IPS-20b (cell line): ENCODE results near the gene DIAPH1.

Experiments
- H3K27ac ChIP-seq: one replicate; pipeline ENCODE4 v1.5.1; 2013; ENCODE audit warnings: low read length
- H3K27me3 ChIP-seq: 2 replicates; pipeline ENCODE4 v1.6.1; 2013; ENCODE audit warnings: mild to moderate bottlenecking, low read length, inconsistent platforms; ENCODE audit not compliant: insufficient read depth
- H3K36me3 ChIP-seq: 2 replicates; pipeline ENCODE4 v1.6.1; 2013; ENCODE audit warnings: low read depth, mild to moderate bottlenecking, inconsistent platforms, low read length, moderate library complexity; ENCODE audit not compliant: insufficient read depth
- H3K4me1 ChIP-seq: 2 replicates; pipeline ENCODE4 v1.6.1; 2013; ENCODE audit warnings: mild to moderate bottlenecking, control low read depth, inconsistent platforms, low read length, moderate library complexity; ENCODE audit not compliant: insufficient read depth
- H3K4me3 ChIP-seq: 2 replicates; pipeline ENCODE4 v1.5.1; 2013; ENCODE audit warnings: mild to moderate bottlenecking, low read length, inconsistent platforms
- H3K9ac ChIP-seq: 2 replicates; pipeline ENCODE4 v1.6.1; 2013; ENCODE audit warnings: low read depth, mild to moderate bottlenecking, inconsistent platforms, low read length, moderate library complexity
- H3K9me3 ChIP-seq: 2 replicates; pipeline ENCODE4 v1.6.1; 2013; ENCODE audit warnings: mild to moderate bottlenecking, low read depth, low read length, inconsistent platforms; ENCODE audit not compliant: insufficient read depth

Gene DIAPH1

DNA sequence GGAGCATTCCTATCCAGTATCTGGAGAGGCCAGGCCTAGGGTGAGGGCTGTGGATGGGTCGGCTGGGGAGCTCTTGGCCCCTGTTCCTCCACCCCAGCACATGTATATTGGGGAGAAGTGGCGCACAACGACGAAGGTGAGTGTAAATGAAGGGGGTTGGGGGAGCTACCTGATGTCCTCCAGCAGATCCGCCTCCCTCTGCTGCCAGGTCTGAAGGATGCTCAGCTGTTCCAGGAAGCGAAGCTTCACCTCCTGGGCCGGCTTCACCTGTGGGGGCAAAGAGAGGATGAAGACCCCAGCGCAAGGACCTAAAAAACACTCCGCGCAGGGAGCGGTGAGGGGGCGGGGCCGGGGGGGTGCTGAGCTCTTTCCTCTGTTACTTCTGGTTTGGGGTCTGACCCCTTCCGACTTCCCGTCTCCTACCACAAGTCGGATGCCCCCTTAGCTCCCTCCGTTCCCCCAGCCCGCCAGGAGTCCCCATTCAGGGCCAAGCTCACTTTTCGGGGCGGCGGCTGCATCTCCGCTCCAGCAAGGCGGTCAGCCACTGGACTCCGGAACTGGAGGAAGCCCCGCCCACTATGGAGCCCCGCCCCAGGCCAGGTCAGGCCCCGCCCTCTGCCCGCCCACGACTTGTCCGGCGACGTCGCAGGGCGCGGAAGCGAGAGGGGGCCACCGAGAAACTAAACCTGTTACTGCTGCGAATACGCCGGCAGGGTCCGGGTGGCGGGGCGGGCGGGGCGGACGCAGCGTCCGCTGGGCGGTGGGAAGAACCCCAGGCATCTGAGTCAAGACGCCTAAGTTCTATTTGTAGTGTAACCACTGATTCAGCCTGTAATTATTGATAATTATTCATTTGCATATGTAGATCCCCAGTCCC, 32.3 kb upstream of the DIAPH1 start, which contains the start of gene FCHSD1:
Gene FCHSD1, minus strand, starts transcription at position 568 of the 877 bp plus-strand sequence. Its CDS starts 50 bp downstream, at position 518.
- H3K27ac ChIP-seq: no peak within 1 kb of the TSS
- peaks cover 9% of the 10 kb centered on the region; the same call in 1 of the 2 replicates for H3K4me1 ChIP-seq
- H3K36me3 ChIP-seq: peaks cover 39% of the 10 kb centered on the region
- no peaks in the 10 kb centered on the region for H3K9me3 ChIP-seq
- H3K9ac ChIP-seq: peak within 1 kb of the TSS; percentile 76; the same call in 1 of the 2 replicates
- no peaks in the 10 kb centered on the region for H3K27me3 ChIP-seq
- peak within 1 kb of the TSS; percentile 84 for H3K4me3 ChIP-seq

DNA sequence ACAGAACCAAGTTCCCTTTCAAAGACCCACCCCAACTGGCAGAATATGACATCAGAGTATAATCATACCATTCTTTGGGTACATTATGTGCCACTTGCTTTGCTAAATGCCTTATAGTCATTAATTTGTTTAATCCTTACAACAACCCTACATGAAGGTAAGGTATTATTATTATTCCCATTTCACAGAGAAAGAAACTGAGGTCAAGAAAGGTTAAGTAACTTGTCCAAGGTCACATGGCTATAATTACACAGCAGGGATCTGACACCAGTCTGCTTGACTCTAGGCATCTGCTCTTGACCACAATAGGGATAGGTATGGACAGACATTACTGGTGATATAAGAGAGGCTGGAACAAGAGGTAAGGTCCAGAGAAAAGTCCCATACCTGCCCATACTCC, 31.2 kb upstream of the DIAPH1 start:
- Histone ChIP-seq H3K27me3 (no peaks in the 10 kb centered on the region), H3K4me1 (peaks cover 9% of the 10 kb centered on the region; the same call in 1 of the 2 replicates), H3K4me3 (peak overlapping the region; percentile 84; the same call in 1 of the 2 replicates), H3K27ac (no peak overlapping the region), H3K9ac (no peak overlapping the region), H3K9me3 (no peaks in the 10 kb centered on the region), H3K36me3 (peaks cover 31% of the 10 kb centered on the region)

DNA sequence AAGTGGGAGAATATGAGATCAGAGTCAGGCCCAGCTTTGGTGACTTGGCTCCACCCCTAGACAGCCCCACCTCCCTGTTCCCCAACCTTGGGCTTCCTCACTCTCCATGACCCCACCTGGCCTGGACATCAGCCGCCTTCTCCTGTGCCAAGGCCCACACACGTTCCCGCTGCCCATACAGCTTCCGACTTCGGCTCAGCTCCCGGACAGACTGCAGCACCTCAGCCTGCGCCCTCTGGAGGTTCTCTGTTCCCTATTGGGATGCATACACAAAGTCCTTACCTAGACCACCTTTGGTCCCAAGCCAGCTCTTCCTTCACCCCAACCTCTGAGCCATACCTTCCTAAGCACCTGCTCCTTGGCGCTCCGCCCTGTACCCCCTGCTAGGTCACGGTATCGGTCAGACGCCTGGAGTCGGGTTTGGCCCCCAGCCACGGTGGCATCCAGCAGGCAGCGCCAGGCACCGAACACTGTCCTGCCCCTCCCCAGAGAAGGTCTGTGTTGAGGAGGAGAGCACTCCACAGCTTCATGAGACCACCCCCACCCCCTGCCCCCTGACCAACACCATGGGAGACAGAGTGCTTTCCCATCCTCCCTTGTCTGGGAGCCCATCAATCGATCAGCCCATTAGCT, 30.4 kb upstream of the DIAPH1 start:
- no peak overlapping the region for H3K27ac ChIP-seq
- peaks cover 26% of the 10 kb centered on the region for H3K36me3 ChIP-seq
- peaks cover 9% of the 10 kb centered on the region; the same call in 1 of the 2 replicates for H3K4me1 ChIP-seq
- H3K4me3 ChIP-seq: no peak overlapping the region
- no peaks in the 10 kb centered on the region for H3K27me3 ChIP-seq
- H3K9ac ChIP-seq: no peak overlapping the region
- no peaks in the 10 kb centered on the region for H3K9me3 ChIP-seq

DNA sequence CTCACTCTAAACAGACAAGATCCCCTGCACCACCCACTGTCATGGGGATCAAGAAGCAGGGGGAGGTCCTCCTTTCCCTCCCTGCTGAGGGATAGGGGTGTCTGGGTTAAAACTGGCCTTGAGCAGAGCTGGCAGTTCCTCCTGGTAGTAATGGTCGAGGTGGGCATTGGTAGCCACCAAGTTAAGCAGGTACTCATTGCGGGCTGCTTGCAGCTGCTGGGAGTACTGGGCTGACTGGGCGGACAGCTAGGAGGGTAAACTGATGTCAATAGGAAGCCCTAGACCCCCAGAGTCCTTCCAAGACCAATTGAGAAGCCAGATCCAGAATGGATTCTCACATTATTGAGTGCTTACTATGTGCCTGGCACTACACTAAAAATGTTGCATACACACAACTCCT, 29.1 kb upstream of the DIAPH1 start:
- Histone ChIP-seq H3K36me3 (peaks cover 23% of the 10 kb centered on the region), H3K9me3 (no peaks in the 10 kb centered on the region), H3K4me3 (no peak overlapping the region), H3K4me1 (peaks cover 9% of the 10 kb centered on the region; the same call in 1 of the 2 replicates), H3K27me3 (no peaks in the 10 kb centered on the region), H3K9ac (no peak overlapping the region), H3K27ac (no peak overlapping the region)

DNA sequence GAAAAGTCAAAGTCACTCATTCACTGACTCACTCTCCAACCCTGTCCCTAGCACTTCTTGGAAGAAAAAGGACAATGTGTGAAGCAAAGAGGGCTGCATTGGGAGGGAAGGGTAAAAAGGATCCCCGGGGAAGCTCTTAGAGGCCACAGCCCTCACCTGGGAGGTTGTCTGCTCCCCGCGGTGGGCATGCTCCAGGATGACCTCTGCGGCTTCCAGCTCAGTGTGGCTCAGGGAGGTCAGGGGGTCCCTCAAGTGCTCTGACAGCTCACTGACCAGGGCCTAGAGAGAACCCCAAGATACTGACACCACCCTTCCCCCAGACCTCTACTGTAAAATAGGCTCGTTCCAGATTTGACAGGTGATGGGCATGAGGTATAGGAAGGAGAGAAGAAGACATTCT, 28.4 kb upstream of the DIAPH1 start:
- H3K9me3 ChIP-seq: no peaks in the 10 kb centered on the region
- peaks cover 9% of the 10 kb centered on the region; the same call in 1 of the 2 replicates for H3K4me1 ChIP-seq
- H3K9ac ChIP-seq: no peak overlapping the region
- no peak overlapping the region for H3K4me3 ChIP-seq
- H3K27me3 ChIP-seq: no peaks in the 10 kb centered on the region
- no peak overlapping the region for H3K27ac ChIP-seq
- H3K36me3 ChIP-seq: peaks cover 27% of the 10 kb centered on the region

DNA sequence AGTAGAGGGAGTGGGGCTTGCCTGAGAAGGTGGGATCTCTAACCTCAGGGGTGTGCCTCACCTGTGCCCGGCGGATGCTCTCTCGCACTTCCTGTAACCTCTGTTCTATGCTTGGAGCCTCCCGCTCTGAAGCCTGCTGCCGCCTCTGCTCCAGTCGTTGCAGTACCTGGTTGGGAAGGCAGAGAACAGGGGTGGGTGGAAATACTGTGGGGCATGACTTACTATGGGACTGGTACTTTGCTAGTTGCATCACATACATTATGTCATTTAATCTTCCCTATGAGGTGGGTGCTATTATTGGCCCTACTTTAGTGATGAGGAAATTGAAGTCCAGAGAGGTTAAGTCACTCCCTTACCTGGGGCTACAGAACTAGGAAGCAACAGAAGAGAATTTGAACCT, 27.2 kb upstream of the DIAPH1 start:
- Histone ChIP-seq H3K9ac (no peak overlapping the region), H3K4me1 (0 out of 2 replicates have a peak, but pooled peaks cover 3% of the 10 kb centered on the region), H3K27ac (no peak overlapping the region), H3K27me3 (no peaks in the 10 kb centered on the region), H3K9me3 (no peaks in the 10 kb centered on the region), H3K4me3 (no peak overlapping the region), H3K36me3 (peaks cover 38% of the 10 kb centered on the region)

DNA sequence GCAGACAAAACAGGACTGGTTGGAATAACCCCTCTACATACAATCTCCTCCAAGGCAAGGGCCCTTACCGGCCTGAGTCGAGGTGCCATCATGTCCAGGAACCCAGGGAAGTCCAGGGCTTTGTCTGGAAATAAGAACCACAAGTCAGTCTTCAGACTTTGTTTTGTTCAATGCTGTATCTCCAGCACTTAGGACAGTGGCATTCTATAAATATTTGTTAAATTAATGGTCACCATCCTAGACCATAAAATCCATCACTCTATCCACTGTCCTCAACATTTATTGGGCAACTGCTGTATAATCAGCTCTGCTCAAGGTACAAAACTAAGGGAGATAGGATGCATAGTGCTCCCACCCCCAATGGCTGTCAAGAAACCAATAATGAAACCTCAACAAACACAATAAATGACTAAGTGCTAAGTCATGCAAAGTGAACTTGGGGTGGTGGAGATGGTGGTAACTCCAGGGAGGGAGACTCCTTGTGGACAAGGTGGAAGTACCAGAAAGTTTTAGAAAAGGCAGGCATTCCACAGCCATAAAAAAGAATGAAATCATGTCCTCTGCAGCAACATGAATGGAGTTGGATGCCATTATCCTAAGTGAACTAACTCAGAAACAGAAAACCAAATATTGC, 23.0 kb upstream of the DIAPH1 start:
- no peak overlapping the region for H3K27ac ChIP-seq
- H3K9ac ChIP-seq: no peak overlapping the region
- H3K36me3 ChIP-seq: peaks cover 38% of the 10 kb centered on the region
- H3K4me3 ChIP-seq: no peak overlapping the region
- H3K4me1 ChIP-seq: peaks cover 4% of the 10 kb centered on the region; the same call in 1 of the 2 replicates
- H3K9me3 ChIP-seq: no peaks in the 10 kb centered on the region
- peaks cover 6% of the 10 kb centered on the region for H3K27me3 ChIP-seq

DNA sequence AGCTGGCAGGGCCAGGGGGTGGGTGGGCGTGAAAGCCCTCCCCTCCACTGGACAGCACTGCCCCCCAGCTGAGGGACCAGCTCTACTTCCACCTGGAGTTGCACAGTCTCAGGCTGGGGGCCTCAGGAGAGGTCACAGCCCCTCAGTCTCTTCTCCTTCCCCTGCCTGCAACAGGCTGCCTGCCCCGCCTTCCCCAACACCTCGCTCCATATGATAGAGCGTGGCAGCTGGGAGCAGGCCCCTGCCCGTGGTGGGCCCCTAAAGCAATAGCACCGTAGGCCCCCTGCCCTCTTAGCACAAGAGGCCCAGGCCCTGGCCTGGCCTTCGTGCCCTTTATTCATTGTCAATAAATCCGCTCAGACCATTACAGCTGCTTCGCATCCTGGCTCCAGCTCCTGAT, 21.9 kb upstream of the DIAPH1 start:
- no peak overlapping the region for H3K9ac ChIP-seq
- peaks cover 36% of the 10 kb centered on the region for H3K36me3 ChIP-seq
- peaks cover 4% of the 10 kb centered on the region; the same call in 1 of the 2 replicates for H3K4me1 ChIP-seq
- H3K4me3 ChIP-seq: no peak overlapping the region
- peaks cover 6% of the 10 kb centered on the region for H3K27me3 ChIP-seq
- no peak overlapping the region for H3K27ac ChIP-seq
- H3K9me3 ChIP-seq: no peaks in the 10 kb centered on the region

DNA sequence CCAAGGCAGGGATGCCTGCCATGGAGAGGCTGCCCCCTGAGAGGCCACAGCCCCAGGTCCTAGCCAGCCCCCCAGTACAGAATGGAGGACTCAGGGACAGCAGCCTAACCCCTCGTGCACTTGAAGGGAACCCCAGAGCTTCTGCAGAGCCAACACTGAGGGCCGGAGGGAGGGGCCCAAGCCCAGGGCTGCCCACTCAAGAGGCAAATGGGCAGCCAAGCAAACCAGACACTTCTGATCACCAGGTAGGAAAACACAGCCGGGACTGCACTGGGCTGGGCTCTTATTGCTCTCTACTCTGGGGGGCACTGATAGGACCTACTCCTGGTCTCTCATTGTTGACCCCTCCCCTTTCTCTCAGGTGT, 21.2 kb upstream of the DIAPH1 start:
- Histone ChIP-seq H3K9ac (no peak overlapping the region), H3K4me3 (no peak overlapping the region), H3K27ac (no peak overlapping the region), H3K4me1 (peaks cover 4% of the 10 kb centered on the region; the same call in 1 of the 2 replicates), H3K36me3 (peaks cover 33% of the 10 kb centered on the region), H3K27me3 (peaks cover 6% of the 10 kb centered on the region), H3K9me3 (no peaks in the 10 kb centered on the region)

DNA sequence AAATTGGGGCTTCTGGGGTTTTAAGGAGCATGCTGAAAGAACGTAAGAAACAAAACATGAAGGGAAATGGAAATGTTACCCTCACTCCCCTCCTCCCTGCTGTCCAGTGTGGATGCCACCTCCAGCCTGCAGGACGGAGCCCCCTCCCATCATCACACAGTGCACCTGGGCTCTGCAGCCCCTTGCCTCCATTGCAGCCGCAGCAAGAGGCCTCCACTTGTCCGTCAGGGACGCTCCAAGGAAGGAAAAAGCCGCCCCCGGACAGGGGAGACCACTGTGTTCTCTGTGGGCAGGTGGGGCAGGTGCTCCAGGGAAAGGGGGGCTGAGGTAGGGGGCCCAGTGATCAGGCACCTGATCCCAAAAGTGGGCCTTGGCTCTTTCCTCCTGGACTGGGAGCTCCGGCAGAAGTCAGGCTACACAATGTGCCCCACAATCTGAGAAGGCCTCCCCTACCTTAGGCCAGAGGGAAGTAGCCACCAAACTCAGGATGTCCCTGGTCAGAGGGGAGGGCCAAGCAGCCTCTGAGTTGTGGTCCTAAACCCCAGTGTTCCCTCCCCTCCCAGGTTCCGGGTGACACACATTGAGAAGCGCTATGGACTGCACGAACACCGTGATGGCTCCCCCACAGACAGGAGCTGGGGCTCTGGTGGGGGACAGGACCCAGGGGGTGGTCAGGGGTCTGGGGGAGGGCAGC, 20.7 kb upstream of the DIAPH1 start:
- Histone ChIP-seq H3K36me3 (peaks cover 38% of the 10 kb centered on the region), H3K4me1 (peaks cover 4% of the 10 kb centered on the region; the same call in 1 of the 2 replicates), H3K27ac (no peak overlapping the region), H3K4me3 (no peak overlapping the region), H3K9ac (no peak overlapping the region), H3K27me3 (peaks cover 6% of the 10 kb centered on the region), H3K9me3 (no peaks in the 10 kb centered on the region)

DNA sequence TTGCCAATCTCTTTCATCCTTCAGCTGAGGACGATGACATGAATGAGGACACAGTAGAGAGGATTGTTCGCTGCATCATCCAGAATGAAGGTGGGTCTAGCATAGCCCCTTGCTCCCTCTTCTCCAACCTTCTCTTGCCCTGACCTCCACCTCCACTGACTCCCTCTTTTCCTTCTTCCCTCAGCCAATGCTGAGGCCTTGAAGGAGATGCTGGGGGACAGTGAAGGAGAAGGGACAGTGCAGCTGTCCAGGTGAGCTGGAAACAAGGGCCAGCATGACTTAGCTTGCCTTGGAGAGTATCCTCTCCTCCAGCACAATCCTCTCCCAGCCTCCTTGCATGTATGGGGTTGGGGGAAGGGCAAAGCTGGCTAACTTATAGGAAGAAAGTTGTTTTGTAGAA, 20.0 kb upstream of the DIAPH1 start:
- H3K36me3 ChIP-seq: peaks cover 37% of the 10 kb centered on the region
- H3K9ac ChIP-seq: no peak overlapping the region
- no peak overlapping the region for H3K27ac ChIP-seq
- H3K4me3 ChIP-seq: no peak overlapping the region
- peaks cover 6% of the 10 kb centered on the region for H3K27me3 ChIP-seq
- no peaks in the 10 kb centered on the region for H3K9me3 ChIP-seq
- peaks cover 4% of the 10 kb centered on the region; the same call in 1 of the 2 replicates for H3K4me1 ChIP-seq
